B cell (primary cell): ENCODE results near the gene BCL11A. TPM values are rescaled to one million over a fixed set of nuclear protein-coding genes. Genes with fewer than 3 reads are reported as not detected.
A peak's percentile ranks its signal among the peaks of the same experiment; 100 is the strongest.

ENCODE experiments used
- ATAC-seq: fragments of 200-7000 bp; cut with Tn5 transposase; one replicate; pipeline ENCODE4 v1.10.0; 2021; ENCODE audit warnings: low read depth, mild to moderate bottlenecking, moderate number of reproducible peaks, moderate library complexity
- CTCF ChIA-PET: fragments of 350-600 bp; sonication (Branson Sonifier 250); formaldehyde crosslinking; loops from one replicate; lab custom pipeline; 2021; ENCODE audit warnings: antibody characterized with exemption, inconsistent platforms; lab: Charles Lee
- POLR2A ChIA-PET: fragments of 350-600 bp; sonication (Branson Sonifier 250); formaldehyde crosslinking; loops from one replicate; lab custom pipeline; 2021; ENCODE audit warnings: antibody characterized with exemption; lab: Charles Lee
- DNase-seq: peaks from one replicate; pipeline ENCODE4 v3.0.0; 2013
- H2AFZ ChIP-seq: 2 replicates; pipeline ENCODE4 v1.6.1; 2012; ENCODE audit warnings: mild to moderate bottlenecking, low read depth, low read length; ENCODE audit not compliant: insufficient read depth, poor library complexity, severe bottlenecking
- H3K27ac ChIP-seq, 2 donors: 1 replicate in 1 of 2; 2 replicates in 1 of 2; pipeline ENCODE4 v1.5.1; 2012 to 2013; ENCODE audit warnings: low read length in 2 of 2, mild to moderate bottlenecking in 2 of 2, moderate library complexity in 1 of 2
- H3K27me3 ChIP-seq, 4 experiments: fragments of 200-600 bp in 1 of 4; sonication (generic) in 1 of 4; replicated peaks in 1 of 4; 1 replicate in 2 of 4; 2 replicates in 2 of 4; pipeline versions ENCODE4 v1.6.1 to v1.7.0; 2013 to 2016; ENCODE audit warnings: low read length in 3 of 4, mild to moderate bottlenecking in 2 of 4, mixed read lengths in 1 of 4, moderate library complexity in 1 of 4; ENCODE audit not compliant: insufficient read depth in 4 of 4, control insufficient read depth in 3 of 4; ENCODE audit errors: control extremely low read depth in 1 of 4
- H3K36me3 ChIP-seq, 2 experiments: replicated peaks in 1 of 2; 1 replicate in 1 of 2; 2 replicates in 1 of 2; pipeline versions ENCODE4 v1.6.1 to v1.7.1; 2013; ENCODE audit warnings: low read length in 1 of 2; ENCODE audit not compliant: insufficient read depth in 2 of 2, control insufficient read depth in 1 of 2; ENCODE audit errors: control extremely low read depth in 1 of 2, extremely low read depth in 1 of 2
- H3K4me1 ChIP-seq, 2 donors: fragments of 200-600 bp in 1 of 2; sonication (generic) in 1 of 2; 1 replicate in 1 of 2; 2 replicates in 1 of 2; pipeline versions ENCODE4 v1.5.1 to v1.6.1; 2013 to 2017; ENCODE audit warnings: low read length in 2 of 2; ENCODE audit not compliant: control insufficient read depth in 2 of 2, insufficient read depth in 2 of 2
- H3K4me2 ChIP-seq: replicated peaks from 2 replicates; pipeline ENCODE3; 2012; ENCODE audit warnings: mild to moderate bottlenecking, low read depth, low read length; ENCODE audit not compliant: poor library complexity, severe bottlenecking
- H3K4me3 ChIP-seq, 5 experiments: fragments of 200-600 bp in 1 of 5; sonication (generic) in 1 of 5; 1 replicate in 3 of 5; 2 replicates in 2 of 5; pipeline versions ENCODE4 v1.5.1 to v1.7.0; 2011 to 2016; ENCODE audit warnings: low read length in 4 of 5, mild to moderate bottlenecking in 4 of 5, low read depth in 2 of 5, control low read depth in 1 of 5, moderate library complexity in 1 of 5; ENCODE audit not compliant: insufficient read depth in 1 of 5; ENCODE audit errors: control extremely low read depth in 1 of 5, extremely low read depth in 1 of 5
- H3K79me2 ChIP-seq: fragments of 200-600 bp; sonication (generic); one replicate; pipeline ENCODE4 v1.6.0; 2016; ENCODE audit warnings: low read length; ENCODE audit not compliant: control insufficient read depth, insufficient read depth
- H3K9ac ChIP-seq: fragments of 200-600 bp; sonication (generic); 2 replicates; pipeline ENCODE4 v1.6.1; 2017; ENCODE audit warnings: mild to moderate bottlenecking, low read length, moderate library complexity
- H3K9me3 ChIP-seq, 3 donors: one replicate each; pipeline versions ENCODE4 v1.6.1 to v1.7.1; 2013; ENCODE audit warnings: low read length in 2 of 3; ENCODE audit not compliant: control insufficient read depth in 2 of 3, insufficient read depth in 1 of 3; ENCODE audit errors: control extremely low read depth in 1 of 3
- H4K20me1 ChIP-seq: 2 replicates; pipeline ENCODE4 v1.6.0; 2012; ENCODE audit warnings: mild to moderate bottlenecking, low read length; ENCODE audit not compliant: insufficient read depth, control insufficient read depth, poor library complexity, severe bottlenecking
- H3K27ac Mint-ChIP-seq: one replicate; pipeline ENCODE4 v1.8.0; 2021; ENCODE audit warnings: mixed read lengths
- H3K27me3 Mint-ChIP-seq: one replicate; pipeline ENCODE4 v1.8.0; 2021; ENCODE audit warnings: mixed read lengths
- H3K4me1 Mint-ChIP-seq: one replicate; pipeline ENCODE4 v1.8.0; 2021; ENCODE audit warnings: mixed read lengths
- H3K4me3 Mint-ChIP-seq: one replicate; pipeline ENCODE4 v1.8.0; 2021; ENCODE audit warnings: mixed read lengths
- H3K9me3 Mint-ChIP-seq: one replicate; pipeline ENCODE4 v1.8.0; 2022; ENCODE audit warnings: mixed read lengths; ENCODE audit not compliant: insufficient read depth
- CTCF ChIP-seq: fragments of 200-600 bp; IDR thresholded peaks from one replicate; pipeline ENCODE4 v1.8.0; 2022; ENCODE audit warnings: antibody characterized with exemption, mild to moderate bottlenecking
- EZH2 ChIP-seq: IDR thresholded peaks from 2 replicates; pipeline ENCODE4 v1.6.1; 2012; ENCODE audit warnings: borderline replicate concordance, low read depth, mild to moderate bottlenecking, moderate library complexity, low read length; ENCODE audit not compliant: insufficient read depth, poor library complexity, severe bottlenecking
- WGBS: methylation state at CpG from one replicate; pipeline ENCODE4 v1.1.5; 2013; ENCODE audit warnings: missing lambda C conversion rate; ENCODE audit not compliant: insufficient coverage; 5-methylcytosine and 5-hydroxymethylcytosine counted together
- intact Hi-C: fragments of 100-400 bp; cut with micrococcal nuclease; formaldehyde crosslinking; loops from one replicate; pipeline ENCODE4 v1.10.0; 2022
- polyA plus RNA-seq: library from polyadenylated mRNA; depleted of rRNA; stranded (reverse); fragments of >200 nt; gene quantifications from 2 replicates; pipeline ENCODE4 v1.2.3, GENCODE V29; 2012
- total RNA-seq, 2 donors: library from RNA; stranded (reverse); fragments of 120-200 nt in 1 of 2; gene quantifications; 1 replicate in 1 of 2; 2 replicates in 1 of 2; pipeline versions ENCODE4 v1.2.3 to v1.2.4, GENCODE V29; 2013 to 2022

The BCL11A gene
- total and polyA plus RNA-seq, 2 donors (not counting 1 experiment from before 2014, with no cell fraction given), result 81.8 to 383 TPM

GRCh38 chr2:60556175-60556574 lies 2.7 kb upstream of the BCL11A start:
- Histone ChIP-seq H4K20me1 (peaks cover 9% of the 10 kb centered on the region), H3K79me2 (peaks cover 60% of the 10 kb centered on the region), H3K36me3 (no peaks in the 10 kb centered on the region), H3K9ac (peak overlapping the region; percentile 90), H3K27me3 (no peaks in the 10 kb centered on the region), H3K4me2 (peak overlapping the region; percentile 92), H3K27ac (peak overlapping the region; percentile 90 to 91), H3K4me1 (peaks cover 9 to 18% of the 10 kb centered on the region in 2 donors), H3K4me3 (peak overlapping the region; percentile 78 to 98 (median 88)), H3K9me3 (no peaks in the 10 kb centered on the region), H2AFZ (peak overlapping the region; percentile 74)
- TF ChIP-seq CTCF (no peak), EZH2 (no peak)
- Mint-ChIP-seq H3K9me3 (no peaks in the 10 kb centered on the region), H3K27ac (peak overlapping the region; percentile 98), H3K4me1 (peaks cover 27% of the 10 kb centered on the region), H3K27me3 (no peaks in the 10 kb centered on the region), H3K4me3 (peak overlapping the region; percentile 97)
- CTCF ChIA-PET, result interaction anchor here (0.6 to 2.9 kb wide), 33 partner anchors 9 to 1794 kb away, joined by 3 to 21 read pairs (median 4); no protein-coding TSS in a partner anchor
- WGBS, result no CpG with 5 or more reads among the region's 5 CpGs
- POLR2A ChIA-PET, result interaction anchor here (0.9 to 1.6 kb wide), 4 partner anchors 15 to 668 kb away, joined by 3 to 7 read pairs (median 4); no protein-coding TSS in a partner anchor
- intact Hi-C loops, result loop anchor here (2.0 to 10.0 kb wide), 3 partner anchors 25 to 554 kb away; partner anchors contain the start of gene REL
- DNase-seq (no peak), ATAC-seq (no peak)

- intact Hi-C loops, result loop anchor here (2.0 to 10.0 kb wide), 4 partner anchors 25 to 667 kb away; partner anchors contain the start of gene REL
- Histone ChIP-seq H3K9ac (peak overlapping the region; percentile 90), H3K4me1 (peaks cover 9 to 18% of the 10 kb centered on the region in 2 donors), H3K27me3 (no peaks in the 10 kb centered on the region), H4K20me1 (peaks cover 13% of the 10 kb centered on the region), H3K79me2 (peaks cover 63% of the 10 kb centered on the region), H3K9me3 (no peaks in the 10 kb centered on the region), H3K4me3 (peak overlapping the region; percentile 78 to 98 (median 88)), H2AFZ (peak overlapping the region; percentile 74), H3K27ac (peak overlapping the region; percentile 90 to 91), H3K36me3 (no peaks in the 10 kb centered on the region), H3K4me2 (peak overlapping the region; percentile 92)
- Mint-ChIP-seq H3K9me3 (no peaks in the 10 kb centered on the region), H3K27ac (peak overlapping the region; percentile 98), H3K4me3 (peak overlapping the region; percentile 97), H3K4me1 (peaks cover 23% of the 10 kb centered on the region), H3K27me3 (no peaks in the 10 kb centered on the region)
- no CpG with 5 or more reads among the region's 5 CpGs for WGBS
- DNase-seq (no peak), ATAC-seq (peak; percentile 8)
- CTCF ChIA-PET, result interaction anchor here (0.6 to 2.9 kb wide), 38 partner anchors 9 to 1984 kb away, joined by 3 to 21 read pairs (median 4); no protein-coding TSS in a partner anchor
- POLR2A ChIA-PET, result interaction anchor here (0.6 to 1.6 kb wide), 6 partner anchors 15 to 668 kb away, joined by 3 to 9 read pairs (median 4); no protein-coding TSS in a partner anchor
- no peak for TF ChIP-seq CTCF
- TF ChIP-seq EZH2, result no peak
Measured at GRCh38 chr2:60555783-60556139, 2.3 kb upstream of the BCL11A start.
